Measurements from ENCODE around the gene DEPDC4. TPM values are rescaled to one million over a fixed set of nuclear protein-coding genes. Genes with fewer than 3 reads are reported as not detected.

The DEPDC4 gene
- total and polyA plus RNA-seq, 11 donors = 0.33 to 1.3 (median 0.60) TPM; not detected in 3

GRCh38 chr12:100258127-100258526 is 8.8 kb downstream of the DEPDC4 start:
- H3K27me3 ChIP-seq = no peaks in the 10 kb centered on the region
- 98 to 100% (median 100%) methylated on average over 1 of the region's 1 CpG for WGBS, 4 donors
- ATAC-seq = no peak
- no peaks in the 10 kb centered on the region for H3K36me3 ChIP-seq
- no peak overlapping the region for H3K27ac ChIP-seq
- H3K9me3 ChIP-seq = no peaks in the 10 kb centered on the region
- no peak overlapping the region for H3K4me3 ChIP-seq
- TF ChIP-seq CTCF (IDR thresholded peaks at IDR 0.05) = no peak
- DNase-seq = no peak
- H3K4me1 ChIP-seq = no peaks in the 10 kb centered on the region
- intact Hi-C loops (cut with DNase I) = no loop called here

GRCh38 chr12:100254876-100255275 is 12.0 kb downstream of the DEPDC4 start:
- Histone ChIP-seq H3K4me1 (no peaks in the 10 kb centered on the region), H3K36me3 (no peaks in the 10 kb centered on the region), H3K27ac (no peak overlapping the region), H3K27me3 (no peaks in the 10 kb centered on the region), H3K9me3 (no peaks in the 10 kb centered on the region), H3K4me3 (no peak overlapping the region)
- TF ChIP-seq CTCF (IDR thresholded peaks at IDR 0.05) (no peak), POLR2A (IDR thresholded peaks at IDR 0.05) (no peak)
- no peak for DNase-seq
- no peak for ATAC-seq
- intact Hi-C loops (cut with DNase I) = no loop called here
- WGBS, 4 donors = 95 to 100% (median 96%) methylated on average over 1 of the region's 1 CpG

GRCh38 chr12:100253437-100253836 is 13.4 kb downstream of the DEPDC4 start:
- intact Hi-C loops (cut with DNase I) = no loop called here
- Histone ChIP-seq H3K27ac (no peak overlapping the region), H3K27me3 (no peaks in the 10 kb centered on the region), H3K4me1 (no peaks in the 10 kb centered on the region), H3K9me3 (no peaks in the 10 kb centered on the region), H3K4me3 (no peak overlapping the region), H3K36me3 (no peaks in the 10 kb centered on the region)
- DNase-seq (no peak), ATAC-seq (no peak)
- no peak for TF ChIP-seq POLR2A (IDR thresholded peaks at IDR 0.05)
- no peak for TF ChIP-seq CTCF (IDR thresholded peaks at IDR 0.05)
- WGBS, 4 donors = 94 to 100% (median 96%) methylated on average over 1 of the region's 1 CpG

GRCh38 chr12:100251917-100252316 is 15.0 kb downstream of the DEPDC4 start:
- ATAC-seq = no peak
- WGBS, 4 donors = 72 to 82% (median 80%) methylated on average over 2 of the region's 2 CpGs
- intact Hi-C loops (cut with DNase I) = no loop called here

More at GRCh38 chr12:100251917-100252316, 15.0 kb downstream of the DEPDC4 start:
- no peak for DNase-seq
- H3K27me3 ChIP-seq = no peaks in the 10 kb centered on the region
- no peaks in the 10 kb centered on the region for H3K4me1 ChIP-seq
- H3K9me3 ChIP-seq = no peaks in the 10 kb centered on the region
- H3K36me3 ChIP-seq = no peaks in the 10 kb centered on the region
- H3K27ac ChIP-seq = no peak overlapping the region
- no peak overlapping the region for H3K4me3 ChIP-seq
- TF ChIP-seq POLR2A (IDR thresholded peaks at IDR 0.05) (no peak), CTCF (IDR thresholded peaks at IDR 0.05) (no peak)
